Common myeloid progenitor, CD34-positive (primary cell): ENCODE measurements around the gene PRPF38B.
"Not testable (repeated sequence)": the region's sequence is repeated elsewhere in the genome, so short reads cannot be mapped to it uniquely, and the experiment has no call there.

Source experiments
- CTCF ChIA-PET: fragments of 350-600 bp; sonication (Branson Sonifier 250); formaldehyde crosslinking; loops from one replicate; lab custom pipeline; 2021; ENCODE audit warnings: antibody characterized with exemption; lab: Charles Lee
- POLR2A ChIA-PET: fragments of 350-600 bp; sonication (Branson Sonifier 250); formaldehyde crosslinking; loops from one replicate; lab custom pipeline; 2021; ENCODE audit warnings: antibody characterized with exemption; lab: Charles Lee
- DNase-seq, 3 donors: peaks; one replicate each; pipeline versions ENCODE4 v3.0.0 to v3.0.0-alpha.2; 2013
- H3K27ac ChIP-seq, 2 experiments: 1 replicate in 1 of 2; 2 replicates in 1 of 2; pipeline ENCODE4 v1.7.0; 2013; ENCODE audit warnings: inconsistent platforms in 2 of 2, low read length in 2 of 2, mild to moderate bottlenecking in 2 of 2, low read depth in 1 of 2, moderate library complexity in 1 of 2; ENCODE audit not compliant: severe bottlenecking in 2 of 2, insufficient read depth in 1 of 2, poor library complexity in 1 of 2
- H3K27me3 ChIP-seq, 5 experiments: replicated peaks in 2 of 5; 1 replicate in 3 of 5; 2 replicates in 2 of 5; pipeline versions ENCODE4 v1.6.1 to v1.7.0; 2013; ENCODE audit warnings: low read length in 4 of 5, mild to moderate bottlenecking in 2 of 5, moderate library complexity in 2 of 5, inconsistent platforms in 1 of 5; ENCODE audit not compliant: insufficient read depth in 5 of 5, control insufficient read depth in 4 of 5
- H3K36me3 ChIP-seq, 4 experiments: 1 replicate in 2 of 4; 2 replicates in 2 of 4; pipeline versions ENCODE4 v1.6.1 to v1.7.0; 2013; ENCODE audit warnings: low read length in 3 of 4, control low read depth in 1 of 4, mild to moderate bottlenecking in 1 of 4; ENCODE audit not compliant: control insufficient read depth in 4 of 4, insufficient read depth in 4 of 4
- H3K4me1 ChIP-seq, 4 experiments: 1 replicate in 3 of 4; 2 replicates in 1 of 4; pipeline versions ENCODE4 v1.6.1 to v1.7.1; 2013; ENCODE audit warnings: low read length in 3 of 4, mild to moderate bottlenecking in 3 of 4, control low read depth in 1 of 4, inconsistent platforms in 1 of 4, moderate library complexity in 1 of 4; ENCODE audit not compliant: control insufficient read depth in 4 of 4, insufficient read depth in 4 of 4; ENCODE audit errors: control extremely low read depth in 1 of 4
- H3K4me3 ChIP-seq, 7 experiments: 1 replicate in 4 of 7; 2 replicates in 3 of 7; pipeline versions ENCODE4 v1.5.1 to v1.7.0; 2013; ENCODE audit warnings: mild to moderate bottlenecking in 7 of 7, low read length in 6 of 7, moderate library complexity in 6 of 7, inconsistent platforms in 2 of 7, low read depth in 2 of 7, control low read depth in 1 of 7; ENCODE audit not compliant: insufficient read depth in 4 of 7, control insufficient read depth in 1 of 7; ENCODE audit errors: extremely low read depth in 1 of 7
- H3K9me3 ChIP-seq, 5 experiments: 1 replicate in 4 of 5; 2 replicates in 1 of 5; pipeline versions ENCODE4 v1.6.1 to v1.7.1; 2013; ENCODE audit warnings: low read length in 4 of 5, mild to moderate bottlenecking in 2 of 5, inconsistent platforms in 1 of 5, low read depth in 1 of 5, moderate library complexity in 1 of 5; ENCODE audit not compliant: control insufficient read depth in 4 of 5, insufficient read depth in 2 of 5; ENCODE audit errors: control extremely low read depth in 1 of 5
- WGBS: methylation state at CpG from one replicate; pipeline ENCODE4 v1.1.5; 2013; ENCODE audit not compliant: insufficient coverage; 5-methylcytosine and 5-hydroxymethylcytosine counted together

The PRPF38B gene

GRCh38 chr1:108665067-108665466 is 27.0 kb upstream of the PRPF38B start:
- Histone ChIP-seq H3K4me3 (no peak overlapping the region), H3K9me3 (no peaks in the 10 kb centered on the region), H3K27me3 (no peaks in the 10 kb centered on the region), H3K27ac (no peak overlapping the region), H3K4me1 (peaks cover 5 to 29% (median 20%) of the 10 kb centered on the region in 4 experiments), H3K36me3 (no peaks in the 10 kb centered on the region)
- ChIA-PET CTCF (interaction anchor here (0.6 to 1.4 kb wide), 3 partner anchors 9 to 65 kb away, joined by 3 read pairs; no protein-coding TSS in a partner anchor), POLR2A (no interaction called here)
- WGBS = no CpG with 5 or more reads among the region's 2 CpGs
- DNase-seq = no peak

- POLR2A ChIA-PET = no interaction called here
Observed at GRCh38 chr1:108665771-108666170, 26.3 kb upstream of the PRPF38B start.

GRCh38 chr1:108667422-108667821 is 24.7 kb upstream of the PRPF38B start:
- not testable (repeated sequence) for DNase-seq, H3K4me3 ChIP-seq, H3K9me3 ChIP-seq, H3K27me3 ChIP-seq, H3K36me3 ChIP-seq, H3K27ac ChIP-seq
- H3K4me1 ChIP-seq = peaks cover 0 to 20% (median 16%) of the 10 kb centered on the region in 4 experiments
- WGBS = 97% methylated on average over 17 of the region's 28 CpGs
- CTCF ChIA-PET = interaction anchor here (1.7 kb wide), 1 partner anchor 14 kb away, joined by 8 read pairs; no protein-coding TSS in a partner anchor
- POLR2A ChIA-PET = interaction anchor here (1.1 kb wide), 1 partner anchor 25 kb away, joined by 4 read pairs; the partner anchor contains the start of gene PRPF38B

More at GRCh38 chr1:108665771-108666170, 26.3 kb upstream of the PRPF38B start:
- no peak for DNase-seq
- Histone ChIP-seq H3K4me3 (no peak overlapping the region), H3K36me3 (no peaks in the 10 kb centered on the region), H3K27ac (no peak overlapping the region), H3K9me3 (no peaks in the 10 kb centered on the region), H3K27me3 (no peaks in the 10 kb centered on the region), H3K4me1 (peaks cover 5 to 25% (median 19%) of the 10 kb centered on the region in 4 experiments)
- CTCF ChIA-PET = interaction anchor here (1.0 to 1.4 kb wide), 2 partner anchors 10 to 24 kb away, joined by 3 read pairs; no protein-coding TSS in a partner anchor
- 80% methylated on average over 1 of the region's 1 CpG for WGBS

DNA sequence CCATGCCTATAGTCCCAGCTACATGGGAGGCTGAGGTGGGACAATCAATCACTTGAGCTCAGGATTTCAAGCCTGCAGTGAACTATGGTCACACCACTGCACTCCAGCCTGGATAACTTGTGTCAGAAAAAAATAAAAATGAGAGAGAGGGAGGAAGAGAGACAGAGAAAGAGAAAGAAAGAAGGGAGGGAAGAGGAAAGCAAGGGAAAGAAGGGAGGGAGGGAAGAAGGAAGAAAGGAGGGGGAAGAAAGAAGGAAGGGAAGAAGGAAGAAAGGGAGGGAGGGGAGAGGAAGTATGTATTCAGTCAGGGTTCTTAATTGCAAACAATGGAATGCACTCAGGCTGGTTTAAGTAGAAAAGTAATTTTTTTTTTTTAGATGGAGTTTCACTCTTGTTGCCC is 23.3 kb upstream of the PRPF38B start:
- DNase-seq = no peak
- POLR2A ChIA-PET = no interaction called here
- Histone ChIP-seq H3K4me3 (no peak overlapping the region), H3K27me3 (no peaks in the 10 kb centered on the region), H3K4me1 (peaks cover 0 to 20% (median 13%) of the 10 kb centered on the region in 4 experiments), H3K36me3 (no peaks in the 10 kb centered on the region), H3K27ac (no peak overlapping the region), H3K9me3 (peaks cover 0 to 3% (median 0%) of the 10 kb centered on the region in 5 experiments)
- CTCF ChIA-PET = interaction anchor here (1.4 to 1.7 kb wide), 2 partner anchors 9 to 13 kb away, joined by 6 to 8 read pairs; no protein-coding TSS in a partner anchor

DNA sequence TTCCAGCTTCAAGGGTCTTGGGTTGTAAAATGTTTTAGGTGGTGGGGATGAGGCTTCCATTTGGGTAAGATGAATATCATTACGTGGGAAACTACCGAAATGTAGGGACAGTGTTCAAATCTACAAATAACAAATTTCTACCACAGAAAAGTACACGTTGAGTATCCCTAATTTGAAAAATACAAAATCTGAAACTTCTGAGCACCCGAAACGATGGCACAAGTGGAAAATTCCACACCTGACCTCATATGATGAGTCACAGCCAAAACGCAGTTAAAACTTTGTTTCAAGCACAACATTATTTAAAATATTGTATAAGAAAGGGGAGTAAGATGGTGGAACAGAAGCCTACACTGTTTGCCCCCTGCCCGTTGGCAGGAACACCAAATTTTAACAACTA is 22.4 kb upstream of the PRPF38B start:
- 67% methylated on average over 3 of the region's 7 CpGs for WGBS
- ChIA-PET CTCF (no interaction called here), POLR2A (no interaction called here)
- Histone ChIP-seq H3K4me1 (peaks cover 0 to 17% (median 9%) of the 10 kb centered on the region in 4 experiments), H3K36me3 (no peaks in the 10 kb centered on the region), H3K9me3 (peaks cover 0 to 3% (median 0%) of the 10 kb centered on the region in 5 experiments), H3K4me3 (no peak overlapping the region), H3K27me3 (no peaks in the 10 kb centered on the region), H3K27ac (no peak overlapping the region)
- DNase-seq = no peak

- ChIA-PET CTCF (no interaction called here), POLR2A (interaction anchor here (1.0 kb wide), 1 partner anchor 9 kb away, joined by 3 read pairs; the partner anchor contains the start of gene HENMT1)
- no peak overlapping the region for H3K4me3 ChIP-seq
- no peak for DNase-seq
- H3K36me3 ChIP-seq = no peaks in the 10 kb centered on the region
- peaks cover 0 to 3% (median 0%) of the 10 kb centered on the region in 5 experiments for H3K9me3 ChIP-seq
- 95% methylated on average over 5 of the region's 5 CpGs for WGBS
- H3K27ac ChIP-seq = no peak overlapping the region
- H3K27me3 ChIP-seq = no peaks in the 10 kb centered on the region
- peaks cover 0 to 15% (median 9%) of the 10 kb centered on the region in 4 experiments for H3K4me1 ChIP-seq
Observed at GRCh38 chr1:108670131-108670773, 21.9 kb upstream of the PRPF38B start.

DNA sequence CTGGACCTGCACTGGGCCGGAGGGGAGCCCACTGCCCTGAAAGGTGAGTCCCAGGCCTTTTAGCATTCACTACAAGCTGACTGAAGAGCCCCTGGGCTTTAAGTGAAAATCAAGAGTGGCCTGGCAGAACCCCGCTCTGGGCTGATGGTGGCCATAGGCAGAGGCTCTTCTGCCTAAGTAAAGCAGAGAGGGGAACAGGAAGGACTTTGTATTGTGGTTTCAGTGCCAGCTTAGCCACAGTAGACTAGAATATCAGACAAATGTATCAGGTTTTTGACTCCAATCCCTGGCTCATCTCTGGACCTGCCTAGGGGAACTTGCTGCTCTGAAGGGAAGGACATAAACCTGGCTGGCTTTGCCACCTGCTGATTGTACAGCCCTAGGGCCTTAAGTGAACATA is 21.0 kb upstream of the PRPF38B start:
- no peaks in the 10 kb centered on the region for H3K27me3 ChIP-seq
- H3K9me3 ChIP-seq = peaks cover 0 to 3% (median 0%) of the 10 kb centered on the region in 5 experiments
- no peak overlapping the region for H3K4me3 ChIP-seq
- CTCF ChIA-PET = interaction anchor here (1.4 to 1.9 kb wide), 2 partner anchors 8 to 9 kb away, joined by 3 to 5 read pairs; no protein-coding TSS in a partner anchor
- POLR2A ChIA-PET = interaction anchor here (0.9 to 1.0 kb wide), 2 partner anchors 10 to 12 kb away, joined by 3 to 7 read pairs; partner anchors contain the start of gene HENMT1
- no peaks in the 10 kb centered on the region for H3K36me3 ChIP-seq
- H3K27ac ChIP-seq = no peak overlapping the region
- DNase-seq = peak in 2 of 3 donors; percentile 47 to 64
- H3K4me1 ChIP-seq = peaks cover 0 to 15% (median 9%) of the 10 kb centered on the region in 4 experiments
- 88% methylated on average over 2 of the region's 2 CpGs for WGBS
